A549 (cell line): ENCODE measurements around the gene NKAIN4.

Experiments
- CTCF ChIP-seq: fragments of >200 bp; sonication (Bioruptor Twin); formaldehyde crosslinking; IDR thresholded peaks from 3 replicates; pipeline ENCODE4 v1.5.1; 2016
- FOSL2 ChIP-seq, 2 experiments: fragments of 450-650 bp in 1 of 2; fragments of >200 bp in 1 of 2; sonication (Bioruptor Twin) in 1 of 2; formaldehyde crosslinking; IDR thresholded peaks; 2 replicates each; pipeline versions ENCODE4 v1.5.0 to v1.6.1; 2016 to 2020; ENCODE audit warnings: mild to moderate bottlenecking in 1 of 2, moderate library complexity in 1 of 2
- HMGXB4 ChIP-seq: fragments of 250-450 bp; sonication (Bioruptor Pico); IDR thresholded peaks from 2 replicates; pipeline ENCODE4 v1.5.0; 2021; ENCODE audit warnings: mild to moderate bottlenecking, moderate library complexity, borderline replicate concordance
- MAFK ChIP-seq: fragments of 450-650 bp; IDR thresholded peaks from 2 replicates; pipeline ENCODE4 v1.6.1; 2014; ENCODE audit not compliant: partially characterized antibody
- NR3C1 ChIP-seq: fragments of >200 bp; sonication (Bioruptor Twin); formaldehyde crosslinking; IDR thresholded peaks from 3 replicates; pipeline ENCODE4 v1.6.1; 2017
- PBX3 ChIP-seq: IDR thresholded peaks from 2 replicates; pipeline ENCODE4 v1.6.1; 2012
- PHF8 ChIP-seq: fragments of 200-600 bp; sonication (generic); IDR thresholded peaks from 2 replicates; pipeline ENCODE4 v1.6.1; 2016; ENCODE audit warnings: low read depth, mild to moderate bottlenecking, antibody characterized with exemption, moderate library complexity, borderline replicate concordance
- POLR2A ChIP-seq: IDR thresholded peaks from 2 replicates; pipeline ENCODE4 v1.6.1; 2012; ENCODE audit warnings: mild to moderate bottlenecking, low read length
- RAD21 ChIP-seq, 2 experiments: fragments of >200 bp in 1 of 2; sonication (Bioruptor Twin) in 1 of 2; formaldehyde crosslinking in 1 of 2; IDR thresholded peaks in 1 of 2; conservative IDR thresholded peaks in 1 of 2; 2 replicates in 1 of 2; 3 replicates in 1 of 2; pipeline ENCODE4 v1.6.1; 2012 to 2018; ENCODE audit warnings: inconsistent platforms in 1 of 2

- no peak for TF ChIP-seq MAFK
- no peak; the same call in 1 of the 2 replicates for TF ChIP-seq POLR2A
- no peak for TF ChIP-seq CTCF
- TF ChIP-seq PHF8: no peak
- TF ChIP-seq NR3C1: no peak
- TF ChIP-seq RAD21 (conservative IDR thresholded peaks at IDR 0.05 in 1 of 2, IDR thresholded peaks at IDR 0.05 in 1 of 2): no peak
- TF ChIP-seq PBX3: no peak
- no peak for TF ChIP-seq HMGXB4 (CRISPR knock-in tag)
- TF ChIP-seq FOSL2 (IDR thresholded peaks at IDR 0.05): no peak
- no peak for TF ChIP-seq FOSL2 (CRISPR knock-in tag; IDR thresholded peaks at IDR 0.05)
Measured at GRCh38 chr20:63270606-63271325, 16.5 kb upstream of the NKAIN4 start.
